Lung microvascular endothelial cell (primary cell): ENCODE results near the gene STEAP1. TPM values are rescaled to one million over a fixed set of nuclear protein-coding genes. Genes with fewer than 3 reads are reported as not detected.

Experiments
- DNase-seq, 2 donors: peaks; one replicate each; pipeline versions ENCODE4 v3.0.0 to v3.0.0-alpha.2; 2010; ENCODE audit warnings: low read depth in 2 of 2
- total RNA-seq: library from RNA; depleted of rRNA; stranded (reverse); fragments of >200 nt; gene quantifications from 2 replicates; pipeline ENCODE4 v1.2.1, GENCODE V29; 2014

The STEAP1 gene
- total RNA-seq, 1 donor from 2014 or later, result 1.8 TPM

- DNase-seq, result peak; percentile 91 to 94
Measured at GRCh38 chr7:90211391-90212148, 57.3 kb downstream of the STEAP1 start, which contains the start of gene STEAP2. TSS of gene STEAP2 (plus strand) at chr7:90211740. CDS start at chr7:90225083, 13,343 bp downstream.

DNA sequence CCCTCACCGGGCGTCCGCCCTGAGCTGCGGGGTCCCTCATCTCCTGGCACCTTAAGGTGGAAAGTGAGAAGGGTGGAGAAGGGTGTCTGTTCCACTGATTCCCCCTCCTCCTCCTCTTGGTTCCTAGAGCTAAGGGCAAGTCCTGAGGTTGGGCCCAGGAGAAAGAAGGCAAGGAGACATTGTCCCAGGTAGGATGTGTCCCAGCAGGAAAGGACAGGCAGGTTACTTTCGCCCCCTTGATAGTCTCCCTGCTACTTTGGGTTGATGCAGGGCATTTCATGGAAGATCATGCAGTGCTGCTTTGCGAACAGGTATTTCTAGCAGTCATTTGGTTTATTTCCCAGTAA is 57.9 kb downstream of the STEAP1 start:
- peak in 1 of 2 donors; percentile 5 for DNase-seq

- no peak for DNase-seq
Measured at GRCh38 chr7:90213521-90213920, 59.3 kb downstream of the STEAP1 start.

Other genes starting within 250 kb of the STEAP1 start
- under 0.01 and 2.0 TPM in 2 replicates for gene STEAP2, start 57.3 kb downstream of the STEAP1 start, total RNA-seq
- 0.40 and 0.44 TPM in 2 replicates for gene CFAP69, start 90.7 kb downstream of the STEAP1 start, total RNA-seq
- gene FAM237B, start 166.8 kb downstream of the STEAP1 start, total RNA-seq, result not detected in 2 replicates
- 4.2 and 5.7 TPM in 2 replicates for gene GTPBP10, start 192.2 kb downstream of the STEAP1 start, total RNA-seq
- 10.5 and 15.5 TPM in 2 replicates for gene CLDN12, start 249.0 kb downstream of the STEAP1 start, total RNA-seq